Hepatocyte (in vitro differentiated cells): ENCODE measurements around the gene RNASE4.
"Not testable (repeated sequence)": the region's sequence is repeated elsewhere in the genome, so short reads cannot be mapped to it uniquely, and the experiment has no call there.

Experiments
- CTCF ChIP-seq: fragments of 200-600 bp; sonication (generic); IDR thresholded peaks from 2 replicates; pipeline ENCODE4 v1.5.1; 2016; ENCODE audit warnings: antibody characterized with exemption, mild to moderate bottlenecking; ENCODE audit not compliant: poor library complexity
- EZH2 ChIP-seq: fragments of 200-600 bp; sonication (generic); IDR thresholded peaks from 2 replicates; pipeline ENCODE4 v1.6.1; 2016; ENCODE audit warnings: antibody characterized with exemption, mild to moderate bottlenecking, borderline replicate concordance

GRCh38 chr14:20738292-20738691 is 53.9 kb downstream of the RNASE4 start:
- not testable (repeated sequence) for TF ChIP-seq CTCF, EZH2
